Dermis microvascular lymphatic vessel endothelial cell (primary cell): ENCODE results near the gene NUCB1. TPM values are rescaled to one million over a fixed set of nuclear protein-coding genes. Genes with fewer than 3 reads are reported as not detected.

Experiments
- DNase-seq, 2 donors: peaks; one replicate each; pipeline versions ENCODE4 v3.0.0 to v3.0.0-alpha.2; 2010; ENCODE audit warnings: low read depth in 2 of 2
- total RNA-seq: library from RNA; depleted of rRNA; stranded (reverse); fragments of >200 nt; gene quantifications from 2 replicates; pipeline ENCODE4 v1.2.1, GENCODE V29; 2014

NUCB1 gene
- total RNA-seq, 1 donor from 2014 or later: 89.7 TPM

GRCh38 chr19:48933382-48933932 is 33.3 kb downstream of the NUCB1 start, which contains the start of gene DHDH:
Gene DHDH (plus strand): TSS chr19:48933699. CDS start chr19:48933722, 23 bp downstream.
- peak in 1 of 2 donors; percentile 70 for DNase-seq

GRCh38 chr19:48934837-48935236 is 34.7 kb downstream of the NUCB1 start:
- DNase-seq: no peak

- DNase-seq: no peak
These were observed 35.8 kb downstream of the NUCB1 start for GRCh38 chr19:48935864-48936263.

- DNase-seq: no peak
These were observed 38.1 kb downstream of the NUCB1 start for GRCh38 chr19:48938256-48938655.

GRCh38 chr19:48940902-48941301 is 40.8 kb downstream of the NUCB1 start:
- no peak for DNase-seq

- DNase-seq: no peak
These were observed 43.0 kb downstream of the NUCB1 start for GRCh38 chr19:48943081-48943480.

GRCh38 chr19:48945415-48945814 is 45.3 kb downstream of the NUCB1 start:
- no peak for DNase-seq

GRCh38 chr19:48945817-48946216 is 45.7 kb downstream of the NUCB1 start:
- no peak for DNase-seq

- no peak for DNase-seq
These were observed 46.5 kb downstream of the NUCB1 start for GRCh38 chr19:48946463-48947257.

GRCh38 chr19:48947258-48947542 is 47.1 kb downstream of the NUCB1 start:
- DNase-seq: no peak

GRCh38 chr19:48950159-48950558 is 50.0 kb downstream of the NUCB1 start:
- peak; percentile 33 to 71 for DNase-seq

- no peak for DNase-seq
These were observed 50.9 kb downstream of the NUCB1 start for GRCh38 chr19:48950830-48951519.

- DNase-seq: no peak
These were observed 53.0 kb downstream of the NUCB1 start for GRCh38 chr19:48953141-48953540.

- DNase-seq: no peak
These were observed 54.0 kb downstream of the NUCB1 start for GRCh38 chr19:48953990-48954594.

- DNase-seq: peak; percentile 94 to 96
These were observed 54.6 kb downstream of the NUCB1 start, which contains the start of gene BAX for GRCh38 chr19:48954595-48955307. Gene BAX (plus strand): TSS chr19:48954875. CDS start chr19:48954929, 54 bp downstream.

GRCh38 chr19:48955308-48955958 is 55.3 kb downstream of the NUCB1 start:
- DNase-seq: no peak

GRCh38 chr19:48958006-48958405 is 57.9 kb downstream of the NUCB1 start:
- DNase-seq: no peak

GRCh38 chr19:48959341-48960239 is 59.5 kb downstream of the NUCB1 start:
- no peak for DNase-seq

GRCh38 chr19:48961051-48961649 is 61.0 kb downstream of the NUCB1 start:
- no peak for DNase-seq

GRCh38 chr19:48961673-48962028 is 61.5 kb downstream of the NUCB1 start:
- no peak for DNase-seq
